Measurements from ENCODE around the gene PANK1.

- TF ChIP-seq GATA3 (IDR thresholded peaks at IDR 0.05; ENCODE audit: low read depth, low read length) = no peak
- no peak for TF ChIP-seq GATA2 (IDR thresholded peaks at IDR 0.05; ENCODE audit: low read depth, low read length)
Measured at GRCh38 chr10:89643431-89643811, 1.6 kb downstream of the PANK1 start.

Measured in SH-SY5Y (cell line).